C4-2B (cell line): ENCODE results near the gene MYO1G.

Source experiments
- H3K27ac ChIP-seq: fragments of 450-650 bp; 2 replicates; pipeline ENCODE4 v1.5.1; 2017
- ZFX ChIP-seq: fragments of 450-650 bp; IDR thresholded peaks from 2 replicates; pipeline ENCODE4 v1.6.1; 2017
- TF ChIP-seq, protein P1 (sequence below): fragments of 450-650 bp; conservative IDR thresholded peaks from 2 replicates; pipeline ENCODE4 v1.5.1; 2017; ENCODE audit warnings: mild to moderate bottlenecking

MYO1G gene

DNA sequence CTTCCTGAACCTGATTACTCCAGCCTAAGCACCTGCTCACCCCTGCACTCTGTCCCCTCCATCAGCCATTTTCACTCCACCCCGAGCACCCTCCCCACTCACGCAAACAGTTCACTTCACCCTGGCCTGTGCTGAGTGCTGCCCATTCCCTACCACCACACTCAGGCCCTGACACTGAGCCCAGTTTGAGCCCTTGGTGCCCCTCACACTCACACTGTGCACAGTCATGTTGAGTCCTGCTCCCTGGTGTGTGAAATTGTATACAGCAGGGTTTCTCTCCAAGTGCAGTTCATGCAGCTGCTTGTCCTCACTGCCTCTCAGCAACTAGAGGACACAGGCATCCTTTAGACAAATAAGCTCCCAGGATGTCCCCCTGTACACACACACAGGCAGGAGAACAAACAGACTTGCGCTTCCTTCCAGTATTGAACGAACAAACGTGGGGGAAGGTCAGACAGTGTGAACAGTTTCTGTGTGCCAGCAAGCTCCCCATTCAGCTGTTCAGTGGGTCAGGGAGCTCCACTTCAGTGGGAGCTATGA, 6.8 kb downstream of the MYO1G start:
- no peak overlapping the region for H3K27ac ChIP-seq

DNA sequence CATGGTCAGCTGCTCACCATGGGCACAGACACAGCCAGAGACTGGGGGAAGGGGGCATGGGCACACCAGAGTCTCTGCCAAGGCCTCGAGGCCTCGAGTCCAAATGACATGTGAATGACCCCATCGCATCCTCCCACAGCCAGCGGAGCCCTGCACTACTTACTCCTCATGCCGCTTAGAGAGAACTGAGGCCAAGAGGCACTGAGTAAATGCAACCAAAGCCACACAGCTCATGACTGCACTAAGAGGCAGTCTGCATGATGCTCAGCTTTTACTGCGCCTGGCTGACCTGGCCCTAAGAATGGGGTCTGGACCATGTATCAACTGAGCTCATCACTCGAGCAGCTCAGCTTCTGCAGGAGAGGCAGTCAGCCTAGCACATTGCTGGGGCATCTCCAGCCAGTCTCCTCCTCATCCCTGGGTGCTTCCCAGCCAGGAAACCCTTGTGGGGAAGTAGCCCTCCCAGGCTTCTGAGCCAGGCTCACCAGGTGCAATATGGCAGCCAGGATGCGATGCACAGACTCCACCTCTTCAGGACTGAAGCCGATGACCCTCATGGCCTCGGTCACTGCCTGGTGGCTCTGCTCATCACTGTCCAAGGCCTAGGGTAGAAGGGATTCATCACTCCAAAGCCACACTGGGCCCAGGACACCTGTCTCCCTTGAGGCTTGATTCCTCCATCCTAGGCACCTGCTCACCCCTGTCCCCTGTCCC, 7.5 kb downstream of the MYO1G start:
- TF ChIP-seq, protein P1, sequence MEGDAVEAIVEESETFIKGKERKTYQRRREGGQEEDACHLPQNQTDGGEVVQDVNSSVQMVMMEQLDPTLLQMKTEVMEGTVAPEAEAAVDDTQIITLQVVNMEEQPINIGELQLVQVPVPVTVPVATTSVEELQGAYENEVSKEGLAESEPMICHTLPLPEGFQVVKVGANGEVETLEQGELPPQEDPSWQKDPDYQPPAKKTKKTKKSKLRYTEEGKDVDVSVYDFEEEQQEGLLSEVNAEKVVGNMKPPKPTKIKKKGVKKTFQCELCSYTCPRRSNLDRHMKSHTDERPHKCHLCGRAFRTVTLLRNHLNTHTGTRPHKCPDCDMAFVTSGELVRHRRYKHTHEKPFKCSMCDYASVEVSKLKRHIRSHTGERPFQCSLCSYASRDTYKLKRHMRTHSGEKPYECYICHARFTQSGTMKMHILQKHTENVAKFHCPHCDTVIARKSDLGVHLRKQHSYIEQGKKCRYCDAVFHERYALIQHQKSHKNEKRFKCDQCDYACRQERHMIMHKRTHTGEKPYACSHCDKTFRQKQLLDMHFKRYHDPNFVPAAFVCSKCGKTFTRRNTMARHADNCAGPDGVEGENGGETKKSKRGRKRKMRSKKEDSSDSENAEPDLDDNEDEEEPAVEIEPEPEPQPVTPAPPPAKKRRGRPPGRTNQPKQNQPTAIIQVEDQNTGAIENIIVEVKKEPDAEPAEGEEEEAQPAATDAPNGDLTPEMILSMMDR = no peak
- TF ChIP-seq ZFX = no peak
- H3K27ac ChIP-seq = no peak overlapping the region

More for the DNA sequence above, 6.8 kb downstream of the MYO1G start:
- TF ChIP-seq, protein P1 = no peak
- TF ChIP-seq ZFX = no peak

DNA sequence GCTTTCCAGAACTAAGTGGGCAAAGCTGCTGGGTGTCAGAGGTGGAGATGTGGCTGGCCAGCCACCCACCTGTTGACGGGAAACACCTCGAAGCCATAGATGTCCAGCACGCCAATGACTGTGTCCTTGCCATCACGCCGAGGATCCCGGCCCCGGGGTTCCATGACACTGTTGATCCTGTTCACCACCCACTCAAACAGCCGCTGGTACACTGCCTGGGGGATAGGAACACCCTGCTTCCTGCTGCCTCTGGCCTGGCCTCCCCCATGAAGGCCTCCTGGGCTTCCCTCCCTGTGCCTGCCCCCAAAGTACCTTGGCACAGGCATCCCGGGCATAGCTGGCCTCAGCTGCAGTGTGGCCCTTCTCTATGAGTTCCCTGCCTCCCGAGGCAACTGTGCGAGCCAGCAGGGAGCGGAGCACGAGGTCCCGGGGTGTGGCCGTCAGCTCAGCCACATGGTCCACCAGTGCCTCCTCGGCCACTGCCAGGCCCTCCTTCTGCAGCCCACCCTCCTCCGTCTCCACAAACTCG, 8.2 kb downstream of the MYO1G start:
- no peak overlapping the region for H3K27ac ChIP-seq
- TF ChIP-seq ZFX = no peak
- TF ChIP-seq, protein P1 = no peak

DNA sequence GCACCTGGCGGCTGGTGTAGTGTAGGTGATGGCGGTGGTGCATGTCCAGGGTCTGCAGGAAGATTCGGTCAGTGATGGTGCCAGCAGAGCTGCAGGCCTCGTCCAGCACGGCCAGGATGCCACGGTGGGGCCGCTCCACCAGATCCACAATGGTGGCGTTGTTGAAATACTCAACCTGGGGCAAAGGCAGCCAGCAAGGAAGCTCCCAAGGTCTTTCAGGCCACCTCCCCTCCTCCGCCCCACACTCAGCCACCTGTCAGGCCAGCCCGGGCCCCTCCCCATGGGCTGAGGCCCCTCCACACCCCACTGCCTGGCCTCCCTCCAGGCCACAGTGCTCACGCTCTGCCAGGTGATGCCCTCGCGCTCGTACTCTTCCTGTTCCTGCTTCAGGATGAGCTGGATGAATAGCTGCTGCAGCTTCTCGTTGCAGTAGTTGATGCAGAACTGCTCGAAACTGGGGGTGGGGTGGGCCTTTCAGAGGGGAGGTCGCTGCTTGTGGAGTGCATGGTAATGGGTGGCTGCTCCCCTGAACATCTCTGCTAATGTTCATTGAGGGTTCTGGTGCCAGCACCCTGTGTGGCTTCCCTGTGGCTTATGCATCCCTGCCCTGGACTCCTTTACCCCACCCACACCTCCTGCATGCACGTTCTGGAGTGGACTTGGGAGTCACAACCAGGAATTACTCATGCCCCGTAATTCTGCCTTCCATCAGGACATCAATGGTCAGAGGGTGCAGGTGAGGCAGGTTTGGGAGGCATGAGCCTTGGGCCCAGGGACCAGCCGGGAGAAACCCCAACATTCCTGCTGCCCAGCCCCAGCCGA, 8.9 kb downstream of the MYO1G start:
- TF ChIP-seq, protein P1 = no peak
- no peak for TF ChIP-seq ZFX

GRCh38 chr7:44969049-44969700, 9.6 kb downstream of the MYO1G start:
- no peak overlapping the region for H3K27ac ChIP-seq
- no peak for TF ChIP-seq ZFX
- TF ChIP-seq, protein P1 = no peak

More for the DNA sequence above, 8.9 kb downstream of the MYO1G start:
- no peak overlapping the region for H3K27ac ChIP-seq

DNA sequence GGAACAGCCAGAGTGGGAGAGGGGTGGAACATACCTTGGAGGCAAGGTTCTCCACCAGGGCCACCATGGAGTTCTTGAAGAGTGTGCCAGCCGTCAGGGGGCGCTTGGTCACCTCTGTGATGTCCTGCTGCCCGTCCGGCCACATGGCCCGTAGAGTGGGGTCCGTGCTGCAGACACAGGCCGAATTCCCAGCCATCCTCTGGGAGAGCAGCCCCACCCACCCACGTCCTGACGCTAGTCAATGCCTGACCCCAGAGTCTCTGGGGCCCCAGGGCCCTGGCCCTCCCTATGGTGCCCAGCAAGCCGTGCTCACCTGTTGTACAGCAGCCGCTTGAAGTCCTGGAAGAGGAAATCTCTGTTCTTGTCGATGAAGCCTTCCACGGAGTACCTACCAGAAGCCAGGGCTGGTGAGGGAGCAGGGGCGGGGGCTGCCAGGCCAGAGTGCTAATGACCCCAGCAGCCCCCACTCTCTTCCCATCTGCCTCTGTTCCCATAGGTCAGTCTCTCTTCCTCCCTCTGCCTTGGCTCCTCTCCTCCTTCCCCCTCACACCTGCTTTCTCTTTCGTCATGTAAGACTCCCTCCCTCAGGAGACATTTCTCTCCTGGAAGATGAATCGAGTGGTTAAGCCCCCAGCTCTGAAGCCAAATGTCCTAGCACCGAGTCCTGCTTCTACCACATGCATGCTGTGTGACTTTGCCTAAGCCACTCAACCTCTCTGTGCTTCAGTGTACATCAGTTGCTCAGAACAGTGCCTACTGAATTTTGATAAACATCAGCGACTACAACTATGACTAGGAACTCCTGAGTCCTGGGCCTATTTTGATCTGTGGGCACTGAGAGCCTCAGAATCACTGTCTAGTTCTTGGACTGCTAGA, 11.0 kb downstream of the MYO1G start:
- H3K27ac ChIP-seq = no peak overlapping the region
- no peak for TF ChIP-seq ZFX
- TF ChIP-seq, protein P1 = no peak; the same call in 1 of the 2 replicates
